Activated naive CD8-positive, alpha-beta T cell treated with anti-CD3 and anti-CD28 coated beads, Interleukin-2, amount 50 U/mL, for 24 hours (primary cell): ENCODE data around the gene DDX18.
A peak's percentile ranks its signal among the peaks of the same experiment; 100 is the strongest.
"Not testable (repeated sequence)": the region's sequence is repeated elsewhere in the genome, so short reads cannot be mapped to it uniquely, and the experiment has no call there.

Experiments used
- ATAC-seq: fragments of 150-1000 bp; cut with Tn5 transposase; one replicate; pipeline ENCODE4 v1.10.0; 2021
- DNase-seq: peaks from one replicate; pipeline ENCODE4 v3.0.0; 2021
- H3K27ac Mint-ChIP-seq: one replicate; pipeline ENCODE4 v1.8.0; 2021; ENCODE audit warnings: mild to moderate bottlenecking, mixed read lengths
- H3K27me3 Mint-ChIP-seq: one replicate; pipeline ENCODE4 v1.8.0; 2021; ENCODE audit warnings: mixed read lengths
- H3K36me3 Mint-ChIP-seq: one replicate; pipeline ENCODE4 v1.8.0; 2021; ENCODE audit warnings: low read depth, mixed read lengths
- H3K4me1 Mint-ChIP-seq: one replicate; pipeline ENCODE4 v1.8.0; 2021; ENCODE audit warnings: mixed read lengths
- H3K4me3 Mint-ChIP-seq: one replicate; pipeline ENCODE4 v1.8.0; 2021; ENCODE audit warnings: mild to moderate bottlenecking, moderate library complexity, mixed read lengths
- H3K9me3 Mint-ChIP-seq: one replicate; pipeline ENCODE4 v1.8.0; 2021; ENCODE audit warnings: mixed read lengths

Gene DDX18

GRCh38 chr2:117818921-117819320 is 4.4 kb downstream of the DDX18 start:
- ATAC-seq (no peak), DNase-seq (no peak)
- H3K27me3 Mint-ChIP-seq, result no peaks in the 10 kb centered on the region
- peaks cover 63% of the 10 kb centered on the region for H3K4me1 Mint-ChIP-seq
- no peaks in the 10 kb centered on the region for H3K9me3 Mint-ChIP-seq
- H3K36me3 Mint-ChIP-seq, result peaks cover 82% of the 10 kb centered on the region
- peak overlapping the region; percentile 38 for H3K27ac Mint-ChIP-seq
- no peak overlapping the region for H3K4me3 Mint-ChIP-seq

GRCh38 chr2:117820444-117820843 is 6.0 kb downstream of the DDX18 start:
- H3K36me3 Mint-ChIP-seq, result peaks cover 89% of the 10 kb centered on the region
- no peak overlapping the region for H3K4me3 Mint-ChIP-seq
- H3K9me3 Mint-ChIP-seq, result no peaks in the 10 kb centered on the region
- DNase-seq (peak; percentile 18), ATAC-seq (peak; percentile 99)
- H3K27ac Mint-ChIP-seq, result peak overlapping the region; percentile 47
- H3K4me1 Mint-ChIP-seq, result peaks cover 54% of the 10 kb centered on the region
- no peaks in the 10 kb centered on the region for H3K27me3 Mint-ChIP-seq

GRCh38 chr2:117825437-117825836 is 10.9 kb downstream of the DDX18 start:
- Mint-ChIP-seq H3K27me3 (no peaks in the 10 kb centered on the region), H3K9me3 (no peaks in the 10 kb centered on the region), H3K4me3 (no peak overlapping the region), H3K4me1 (peaks cover 7% of the 10 kb centered on the region), H3K27ac (no peak overlapping the region), H3K36me3 (peaks cover 96% of the 10 kb centered on the region)
- DNase-seq (no peak), ATAC-seq (no peak)

- ATAC-seq, H3K4me1 Mint-ChIP-seq, H3K9me3 Mint-ChIP-seq, DNase-seq, H3K27ac Mint-ChIP-seq, H3K4me3 Mint-ChIP-seq, H3K27me3 Mint-ChIP-seq: not testable (repeated sequence)
- peaks cover 95% of the 10 kb centered on the region for H3K36me3 Mint-ChIP-seq
Measured at GRCh38 chr2:117827464-117827863, 13.0 kb downstream of the DDX18 start.

GRCh38 chr2:117828870-117829269 is 14.4 kb downstream of the DDX18 start:
- H3K4me3 Mint-ChIP-seq, result no peak overlapping the region
- ATAC-seq, result no peak
- H3K36me3 Mint-ChIP-seq, result peaks cover 87% of the 10 kb centered on the region
- H3K9me3 Mint-ChIP-seq, result no peaks in the 10 kb centered on the region
- no peaks in the 10 kb centered on the region for H3K4me1 Mint-ChIP-seq
- no peak overlapping the region for H3K27ac Mint-ChIP-seq
- DNase-seq, result no peak
- H3K27me3 Mint-ChIP-seq, result no peaks in the 10 kb centered on the region

GRCh38 chr2:117832332-117832731 is 17.8 kb downstream of the DDX18 start:
- ATAC-seq, result no peak

GRCh38 chr2:117832905-117833613 is 18.6 kb downstream of the DDX18 start:
- no peak overlapping the region for H3K27ac Mint-ChIP-seq
- no peaks in the 10 kb centered on the region for H3K9me3 Mint-ChIP-seq
- H3K4me3 Mint-ChIP-seq, result no peak overlapping the region
- H3K27me3 Mint-ChIP-seq, result no peaks in the 10 kb centered on the region
- DNase-seq (no peak), ATAC-seq (no peak)
- peaks cover 54% of the 10 kb centered on the region for H3K36me3 Mint-ChIP-seq
- H3K4me1 Mint-ChIP-seq, result peaks cover 9% of the 10 kb centered on the region

More at GRCh38 chr2:117832332-117832731, 17.8 kb downstream of the DDX18 start:
- Mint-ChIP-seq H3K4me3 (no peak overlapping the region), H3K27me3 (no peaks in the 10 kb centered on the region), H3K36me3 (peaks cover 61% of the 10 kb centered on the region), H3K4me1 (peaks cover 9% of the 10 kb centered on the region), H3K27ac (no peak overlapping the region), H3K9me3 (no peaks in the 10 kb centered on the region)
- DNase-seq, result no peak

- Mint-ChIP-seq H3K27ac (no peak overlapping the region), H3K36me3 (peaks cover 51% of the 10 kb centered on the region), H3K4me3 (no peak overlapping the region), H3K4me1 (peaks cover 9% of the 10 kb centered on the region), H3K9me3 (no peaks in the 10 kb centered on the region), H3K27me3 (no peaks in the 10 kb centered on the region)
- DNase-seq (no peak), ATAC-seq (no peak)
Measured at GRCh38 chr2:117833911-117834310, 19.4 kb downstream of the DDX18 start.

GRCh38 chr2:117834992-117835391 is 20.5 kb downstream of the DDX18 start:
- no peak for ATAC-seq
- Mint-ChIP-seq H3K4me1 (peaks cover 9% of the 10 kb centered on the region), H3K27me3 (no peaks in the 10 kb centered on the region), H3K27ac (no peak overlapping the region), H3K9me3 (no peaks in the 10 kb centered on the region), H3K36me3 (peaks cover 42% of the 10 kb centered on the region), H3K4me3 (no peak overlapping the region)
- no peak for DNase-seq

- Mint-ChIP-seq H3K36me3 (peaks cover 33% of the 10 kb centered on the region), H3K27ac (no peak overlapping the region), H3K27me3 (no peaks in the 10 kb centered on the region), H3K4me3 (peak overlapping the region; percentile 72), H3K9me3 (no peaks in the 10 kb centered on the region), H3K4me1 (peaks cover 9% of the 10 kb centered on the region)
- DNase-seq (peak; percentile 67), ATAC-seq (peak; percentile 79)
Measured at GRCh38 chr2:117835990-117836760, 21.7 kb downstream of the DDX18 start.

- Mint-ChIP-seq H3K9me3 (no peaks in the 10 kb centered on the region), H3K4me1 (no peaks in the 10 kb centered on the region), H3K36me3 (no peaks in the 10 kb centered on the region), H3K27me3 (peaks cover 26% of the 10 kb centered on the region), H3K27ac (no peak overlapping the region), H3K4me3 (no peak overlapping the region)
- ATAC-seq (no peak), DNase-seq (no peak)
Measured at GRCh38 chr2:117845304-117845703, 30.8 kb downstream of the DDX18 start.

- Mint-ChIP-seq H3K27me3 (peaks cover 53% of the 10 kb centered on the region), H3K4me1 (no peaks in the 10 kb centered on the region), H3K36me3 (no peaks in the 10 kb centered on the region), H3K9me3 (no peaks in the 10 kb centered on the region), H3K27ac (no peak overlapping the region), H3K4me3 (no peak overlapping the region)
- no peak for ATAC-seq
- no peak for DNase-seq
Measured at GRCh38 chr2:117850015-117850414, 35.5 kb downstream of the DDX18 start.

- Mint-ChIP-seq H3K27me3 (peaks cover 53% of the 10 kb centered on the region), H3K4me1 (no peaks in the 10 kb centered on the region), H3K9me3 (no peaks in the 10 kb centered on the region), H3K4me3 (no peak overlapping the region), H3K36me3 (no peaks in the 10 kb centered on the region), H3K27ac (no peak overlapping the region)
- ATAC-seq, result no peak
- no peak for DNase-seq
Measured at GRCh38 chr2:117850461-117850860, 36.0 kb downstream of the DDX18 start.

- Mint-ChIP-seq H3K27ac (no peak overlapping the region), H3K9me3 (no peaks in the 10 kb centered on the region), H3K27me3 (peaks cover 47% of the 10 kb centered on the region)
Measured at GRCh38 chr2:117851969-117852368, 37.5 kb downstream of the DDX18 start.

GRCh38 chr2:117853316-117853715 is 38.8 kb downstream of the DDX18 start:
- H3K36me3 Mint-ChIP-seq, result no peaks in the 10 kb centered on the region
- H3K4me3 Mint-ChIP-seq, result no peak overlapping the region
- H3K27me3 Mint-ChIP-seq, result peaks cover 40% of the 10 kb centered on the region
- H3K4me1 Mint-ChIP-seq, result no peaks in the 10 kb centered on the region
- ATAC-seq (no peak), DNase-seq (no peak)
- no peak overlapping the region for H3K27ac Mint-ChIP-seq
- no peaks in the 10 kb centered on the region for H3K9me3 Mint-ChIP-seq

More at GRCh38 chr2:117851969-117852368, 37.5 kb downstream of the DDX18 start:
- no peak for ATAC-seq
- no peak overlapping the region for H3K4me3 Mint-ChIP-seq
- H3K4me1 Mint-ChIP-seq, result no peaks in the 10 kb centered on the region
- DNase-seq, result no peak
- no peaks in the 10 kb centered on the region for H3K36me3 Mint-ChIP-seq
